GM12873 (cell line): ENCODE results near the gene CADM2.

ENCODE experiments used
- TF ChIP-seq, protein P1 (sequence below): IDR thresholded peaks from 2 replicates; pipeline ENCODE4 v1.5.1; 2012; ENCODE audit warnings: low read depth, mild to moderate bottlenecking, moderate library complexity, low read length, control low read depth; ENCODE audit not compliant: insufficient read depth; ENCODE audit errors: missing control alignments

Gene CADM2

DNA sequence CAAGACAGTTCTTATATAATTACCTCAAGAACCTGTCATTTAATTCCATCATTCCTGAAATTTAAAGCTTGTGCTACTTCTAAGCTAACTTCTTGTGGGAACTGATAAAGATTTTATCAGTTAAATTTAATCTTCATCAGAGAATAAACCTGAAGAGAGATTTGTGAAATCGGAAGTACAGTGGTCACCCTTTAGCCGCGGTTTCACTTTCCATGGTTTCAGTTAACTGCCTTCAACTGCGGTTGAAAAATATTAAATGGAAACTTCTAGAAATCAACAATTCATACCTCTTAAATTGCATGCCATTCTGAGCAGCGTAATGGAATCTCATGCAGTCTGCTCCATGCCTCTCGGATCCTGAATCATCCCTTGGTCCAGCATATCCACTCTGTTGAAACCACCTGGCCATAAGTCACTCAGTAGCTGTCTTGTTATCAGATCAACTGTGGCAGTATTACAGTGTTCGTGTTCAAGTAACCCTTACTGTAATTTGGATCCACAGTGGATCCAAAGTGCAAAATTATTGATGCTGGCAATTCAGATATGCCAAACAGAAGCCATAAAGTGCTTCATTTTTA is 626.1 kb downstream of the CADM2 start:
- TF ChIP-seq, protein P1, sequence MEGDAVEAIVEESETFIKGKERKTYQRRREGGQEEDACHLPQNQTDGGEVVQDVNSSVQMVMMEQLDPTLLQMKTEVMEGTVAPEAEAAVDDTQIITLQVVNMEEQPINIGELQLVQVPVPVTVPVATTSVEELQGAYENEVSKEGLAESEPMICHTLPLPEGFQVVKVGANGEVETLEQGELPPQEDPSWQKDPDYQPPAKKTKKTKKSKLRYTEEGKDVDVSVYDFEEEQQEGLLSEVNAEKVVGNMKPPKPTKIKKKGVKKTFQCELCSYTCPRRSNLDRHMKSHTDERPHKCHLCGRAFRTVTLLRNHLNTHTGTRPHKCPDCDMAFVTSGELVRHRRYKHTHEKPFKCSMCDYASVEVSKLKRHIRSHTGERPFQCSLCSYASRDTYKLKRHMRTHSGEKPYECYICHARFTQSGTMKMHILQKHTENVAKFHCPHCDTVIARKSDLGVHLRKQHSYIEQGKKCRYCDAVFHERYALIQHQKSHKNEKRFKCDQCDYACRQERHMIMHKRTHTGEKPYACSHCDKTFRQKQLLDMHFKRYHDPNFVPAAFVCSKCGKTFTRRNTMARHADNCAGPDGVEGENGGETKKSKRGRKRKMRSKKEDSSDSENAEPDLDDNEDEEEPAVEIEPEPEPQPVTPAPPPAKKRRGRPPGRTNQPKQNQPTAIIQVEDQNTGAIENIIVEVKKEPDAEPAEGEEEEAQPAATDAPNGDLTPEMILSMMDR = no peak

DNA sequence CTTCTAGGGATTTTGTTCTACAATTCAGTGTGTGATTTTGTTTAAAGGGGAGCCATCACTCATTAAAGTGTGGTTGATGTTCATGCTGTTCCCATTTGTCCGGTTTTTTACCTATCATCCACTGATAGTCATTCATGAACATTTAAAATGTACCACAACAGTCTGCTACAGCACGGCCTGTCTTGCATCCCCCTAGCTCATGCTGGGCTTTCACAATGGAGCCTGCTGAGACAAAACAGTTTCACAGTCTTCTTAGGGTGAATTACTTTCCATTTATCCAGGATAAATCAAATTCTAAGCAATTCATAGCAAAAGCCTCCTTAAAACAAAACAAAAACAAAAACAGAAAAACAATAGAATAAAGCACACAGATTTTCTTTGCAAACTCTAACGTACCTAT is 627.2 kb downstream of the CADM2 start:
- TF ChIP-seq, protein P1 = no peak

- TF ChIP-seq, protein P1 = no peak
These were observed 630.4 kb downstream of the CADM2 start for GRCh38 chr3:85589145-85589544.

DNA sequence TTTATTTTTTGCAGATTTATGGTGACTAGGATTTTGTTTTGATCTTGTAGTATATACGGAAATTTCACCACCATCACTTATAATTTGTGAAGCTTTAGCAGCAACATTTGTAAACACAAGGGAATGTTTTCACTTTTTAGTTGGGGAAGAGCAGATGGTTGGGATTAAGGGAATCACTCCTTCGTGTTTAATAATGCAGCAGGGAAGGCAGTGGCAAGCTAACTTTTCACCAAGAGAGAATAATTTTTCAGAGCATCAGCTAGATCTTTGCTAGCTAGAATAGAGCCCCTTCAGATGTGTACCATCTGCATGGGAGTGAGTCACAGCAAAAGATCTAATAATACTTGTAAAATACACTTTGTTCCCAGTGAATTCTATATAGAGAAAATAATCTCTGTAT is 632.7 kb downstream of the CADM2 start:
- TF ChIP-seq, protein P1 = no peak

DNA sequence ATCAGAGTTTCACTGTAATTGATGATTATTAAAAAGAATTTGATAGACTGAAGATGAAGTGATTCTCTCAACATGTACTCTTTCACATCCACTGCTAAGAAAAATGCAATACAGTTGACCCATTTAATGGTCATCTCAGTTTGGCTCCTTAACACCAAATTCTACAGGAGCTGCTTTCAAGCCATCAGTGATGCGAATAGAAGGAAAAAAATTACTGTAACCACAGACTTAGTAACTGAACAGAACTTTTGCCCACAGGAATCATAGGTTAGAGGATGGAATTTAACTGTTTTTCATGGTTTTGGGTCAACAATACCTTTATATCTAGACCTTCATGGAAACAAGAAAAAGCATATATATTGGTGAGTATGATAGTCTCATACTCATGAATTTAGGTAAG is 633.5 kb downstream of the CADM2 start:
- TF ChIP-seq, protein P1 = no peak

- TF ChIP-seq, protein P1 = no peak
These were observed 635.9 kb downstream of the CADM2 start for GRCh38 chr3:85594676-85595075.

DNA sequence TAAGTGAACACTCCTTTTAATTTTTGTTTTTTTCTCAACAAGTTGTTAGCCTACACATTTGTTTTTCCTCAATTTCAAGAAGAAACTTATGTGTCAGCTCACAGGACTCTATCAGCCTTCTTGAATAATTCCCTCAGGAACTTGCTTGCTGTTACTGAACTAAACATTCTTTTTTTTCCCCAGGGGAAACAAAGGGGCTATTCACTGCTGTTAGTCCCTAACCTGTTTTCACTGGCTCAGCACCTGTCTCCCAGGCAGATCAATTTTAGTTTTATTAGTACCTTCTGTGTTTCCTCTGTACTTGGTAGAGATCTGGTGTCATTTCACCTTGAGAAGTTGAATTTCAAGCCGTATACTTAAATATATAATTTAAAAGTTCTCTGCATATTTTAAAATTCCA is 644.6 kb downstream of the CADM2 start:
- TF ChIP-seq, protein P1 = no peak
